GM13977 (cell line): ENCODE results near the gene MT4.

Source experiments
- DNase-seq: peaks from one replicate; pipeline ENCODE4 v3.0.0; 2012; ENCODE audit warnings: low spot score
- in situ Hi-C: fragments of 300-500 bp; cut with MboI; formaldehyde crosslinking; loops from one replicate; pipeline ENCODE4 v1.12.0; 2022; ENCODE audit warnings: low sequenced_read_pairs, low pct_unique_long_range_greater_than_20kb, mixed read lengths, inconsistent platforms; ENCODE audit not compliant: unreplicated experiment
- TF ChIP-seq, protein P1 (sequence below): IDR thresholded peaks from 2 replicates; pipeline ENCODE4 v1.5.1; 2012; ENCODE audit warnings: mild to moderate bottlenecking, control low read depth; ENCODE audit not compliant: insufficient read depth; ENCODE audit errors: extremely low read depth, missing control alignments

MT4 gene

DNA sequence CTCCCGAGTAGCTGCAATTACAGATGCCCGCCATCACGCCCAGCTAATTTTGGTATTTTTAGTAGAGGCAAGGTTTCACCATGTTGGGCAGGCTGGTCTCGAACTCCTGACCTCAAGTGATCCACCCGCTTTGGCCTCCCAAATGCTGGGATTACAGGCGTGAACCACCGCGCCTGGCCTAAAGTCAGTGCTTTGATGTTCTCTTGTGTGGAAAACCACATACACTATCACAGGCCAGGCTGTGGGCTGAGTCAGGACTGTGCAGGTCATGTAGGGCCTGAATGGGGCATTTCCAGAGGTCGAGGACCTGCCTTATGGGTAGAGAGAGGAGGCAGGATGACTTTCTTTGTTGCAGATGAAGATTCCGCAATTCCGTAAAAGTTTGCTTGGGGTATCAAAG is 19.4 kb downstream of the MT4 start:
- in situ Hi-C loops = no loop called here
- TF ChIP-seq, protein P1, sequence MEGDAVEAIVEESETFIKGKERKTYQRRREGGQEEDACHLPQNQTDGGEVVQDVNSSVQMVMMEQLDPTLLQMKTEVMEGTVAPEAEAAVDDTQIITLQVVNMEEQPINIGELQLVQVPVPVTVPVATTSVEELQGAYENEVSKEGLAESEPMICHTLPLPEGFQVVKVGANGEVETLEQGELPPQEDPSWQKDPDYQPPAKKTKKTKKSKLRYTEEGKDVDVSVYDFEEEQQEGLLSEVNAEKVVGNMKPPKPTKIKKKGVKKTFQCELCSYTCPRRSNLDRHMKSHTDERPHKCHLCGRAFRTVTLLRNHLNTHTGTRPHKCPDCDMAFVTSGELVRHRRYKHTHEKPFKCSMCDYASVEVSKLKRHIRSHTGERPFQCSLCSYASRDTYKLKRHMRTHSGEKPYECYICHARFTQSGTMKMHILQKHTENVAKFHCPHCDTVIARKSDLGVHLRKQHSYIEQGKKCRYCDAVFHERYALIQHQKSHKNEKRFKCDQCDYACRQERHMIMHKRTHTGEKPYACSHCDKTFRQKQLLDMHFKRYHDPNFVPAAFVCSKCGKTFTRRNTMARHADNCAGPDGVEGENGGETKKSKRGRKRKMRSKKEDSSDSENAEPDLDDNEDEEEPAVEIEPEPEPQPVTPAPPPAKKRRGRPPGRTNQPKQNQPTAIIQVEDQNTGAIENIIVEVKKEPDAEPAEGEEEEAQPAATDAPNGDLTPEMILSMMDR = no peak
- no peak for DNase-seq

DNA sequence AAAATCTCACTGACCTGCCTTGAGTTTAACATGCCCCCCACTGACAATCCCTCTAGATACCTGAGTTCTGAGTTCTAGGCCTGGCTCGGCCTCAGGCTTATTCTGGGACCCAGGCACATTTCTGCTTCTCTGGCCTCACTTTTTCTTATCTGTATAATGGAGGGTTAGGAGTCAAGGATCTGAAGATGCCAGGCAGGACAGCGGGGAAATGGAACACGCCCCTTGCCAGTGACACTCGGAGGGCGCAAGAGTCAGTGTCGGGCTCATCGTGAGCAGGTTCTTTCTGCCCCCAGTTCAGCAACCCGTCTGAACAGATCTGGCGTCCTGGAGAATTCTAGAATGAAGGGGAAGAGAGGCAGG is 23.9 kb downstream of the MT4 start:
- in situ Hi-C loops = no loop called here
- TF ChIP-seq, protein P1 = no peak
- no peak for DNase-seq

DNA sequence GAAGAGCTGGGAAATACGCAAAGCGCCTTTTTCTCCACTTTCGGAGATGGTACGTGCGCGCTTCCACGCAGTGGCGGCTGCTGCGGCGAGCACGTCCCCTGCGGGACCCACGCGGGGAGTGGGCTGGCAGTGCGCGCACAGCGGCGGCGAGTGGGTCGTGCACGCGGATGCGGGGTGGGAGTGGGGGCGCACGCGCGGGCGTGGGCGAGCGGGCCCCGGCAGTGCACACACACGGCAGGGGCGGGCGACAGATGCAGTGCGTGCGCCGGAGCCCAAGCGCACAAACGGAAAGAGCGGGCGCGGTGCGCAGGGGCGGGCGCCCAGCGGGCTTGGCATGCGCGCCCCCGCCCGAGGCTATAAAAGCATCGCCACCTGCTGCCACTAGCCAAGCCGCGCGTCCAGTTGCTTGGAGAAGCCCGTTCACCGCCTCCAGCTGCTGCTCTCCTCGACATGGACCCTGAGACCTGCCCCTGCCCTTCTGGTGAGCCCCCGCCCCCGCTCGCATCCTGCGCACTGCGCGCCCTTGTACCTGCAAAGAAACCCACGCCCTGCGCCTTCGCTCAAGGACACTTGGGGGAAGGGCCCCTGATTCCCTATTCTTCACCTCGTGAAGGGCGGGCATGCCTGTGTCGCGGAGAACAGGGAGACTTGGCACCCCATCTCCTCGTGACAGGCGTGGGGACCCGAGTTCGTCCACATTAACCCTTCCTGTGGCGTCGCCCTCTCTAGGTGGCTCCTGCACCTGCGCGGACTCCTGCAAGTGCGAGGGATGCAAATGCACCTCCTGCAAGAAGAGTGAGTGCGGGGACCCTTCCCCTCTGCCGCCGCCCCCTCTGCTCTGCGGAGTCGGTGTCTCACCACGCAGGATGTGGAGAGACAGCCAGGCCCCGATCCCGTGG is 24.5 kb downstream of the MT4 start, which contains the start of gene MT3:
TSS of gene MT3 (plus strand) at position 388 of the 899 bp plus-strand sequence. CDS start at position 451, 63 bp downstream.
- TF ChIP-seq, protein P1 = no peak
- DNase-seq = no peak
- in situ Hi-C loops = no loop called here

DNA sequence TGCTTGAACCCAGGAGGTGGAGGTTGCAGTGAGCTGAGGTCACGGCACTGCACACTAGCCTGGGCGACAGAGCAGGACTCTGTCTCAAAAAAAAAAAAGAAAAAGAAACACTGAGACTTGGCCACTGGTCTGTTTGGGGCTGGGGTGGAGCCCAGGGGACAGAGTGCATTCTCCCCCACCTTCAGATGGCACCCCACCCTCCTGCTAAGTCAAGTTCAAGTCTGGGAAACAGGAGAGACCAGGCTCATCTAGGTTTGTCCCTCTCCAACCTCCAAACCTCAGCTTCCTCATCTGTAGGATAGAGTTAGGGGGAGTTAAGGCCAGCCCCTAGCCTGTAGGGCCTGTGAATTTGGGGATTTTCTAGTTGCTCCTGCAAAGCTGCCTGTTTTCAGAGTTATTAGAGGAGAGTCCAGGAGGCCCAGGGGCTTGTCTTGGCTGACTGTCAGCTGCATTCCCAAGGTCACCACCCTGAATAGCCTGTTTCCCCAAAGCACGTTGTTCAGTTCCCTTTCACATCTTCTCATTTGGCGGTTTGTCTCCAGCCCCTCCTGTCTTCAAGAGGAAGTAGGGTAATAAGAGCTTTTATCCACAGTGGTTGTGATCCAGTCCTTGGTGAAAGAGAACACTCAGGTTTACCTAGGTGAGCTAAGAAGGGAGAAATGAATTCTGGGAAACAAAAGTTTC is 26.6 kb downstream of the MT4 start:
- TF ChIP-seq, protein P1 = no peak
- in situ Hi-C loops = no loop called here
- DNase-seq = no peak

DNA sequence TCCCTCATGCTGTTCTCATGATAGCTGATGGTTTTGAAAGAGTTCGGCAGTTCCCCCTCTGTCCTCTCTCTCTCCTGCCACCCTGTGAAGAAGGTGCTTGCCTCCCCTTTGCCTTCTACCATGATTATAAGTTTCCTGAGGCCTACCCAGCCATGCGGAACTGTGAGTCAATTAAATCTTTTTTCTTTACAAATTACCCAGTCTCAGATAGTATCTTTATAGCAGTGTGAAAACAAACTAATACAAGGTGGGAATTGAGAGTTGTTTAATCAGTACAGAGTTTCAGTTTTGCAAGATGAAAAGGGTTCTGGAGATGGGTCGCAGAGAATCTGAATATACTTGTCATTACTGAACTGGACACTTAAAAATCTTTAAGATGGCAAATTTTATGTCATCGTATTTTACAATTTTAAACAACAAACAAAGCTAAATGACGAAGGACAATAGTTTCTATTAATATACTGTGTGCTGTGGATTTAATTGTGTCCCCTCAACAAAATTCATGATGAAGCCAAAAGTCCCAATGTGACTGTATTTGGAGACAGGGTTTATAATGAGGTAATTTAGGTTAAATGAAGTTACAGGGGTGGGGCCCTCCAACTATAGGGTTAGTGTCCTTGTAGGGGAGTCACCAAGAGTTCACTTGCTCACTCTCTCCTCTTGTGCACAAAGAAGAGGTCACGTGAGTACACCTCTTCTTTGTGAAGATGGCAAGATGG is 28.9 kb downstream of the MT4 start:
- in situ Hi-C loops = no loop called here
- no peak for DNase-seq
- TF ChIP-seq, protein P1 = no peak

DNA sequence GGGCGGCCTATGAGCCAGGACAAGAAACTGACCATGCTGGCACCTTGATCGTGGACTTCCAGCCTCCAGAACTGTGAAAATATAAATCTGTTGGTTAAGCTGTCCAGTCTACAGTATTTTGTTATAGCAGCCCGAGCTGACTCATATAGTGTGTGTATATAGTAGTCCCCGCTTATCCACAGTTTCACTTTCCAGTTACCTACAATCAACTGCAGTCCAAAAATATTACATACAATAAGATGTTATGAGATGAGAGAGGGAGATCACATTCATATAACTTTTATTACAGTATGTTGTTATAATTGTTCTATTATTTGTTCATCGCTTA is 29.4 kb downstream of the MT4 start:
- TF ChIP-seq, protein P1 = no peak
- DNase-seq = no peak
- in situ Hi-C loops = no loop called here
